GM19043 (cell line): Measurements from ENCODE around the gene APPL2.

Source experiments
- ATAC-seq: cut with Tn5 transposase; IDR thresholded peaks from one replicate; pipeline ENCODE4 v1.9.1; 2021; ENCODE audit warnings: low read depth; ENCODE audit not compliant: unreplicated experiment

APPL2 gene

GRCh38 chr12:105223884-105224283 lies 12.1 kb downstream of the APPL2 start:
- ATAC-seq = no peak

DNA sequence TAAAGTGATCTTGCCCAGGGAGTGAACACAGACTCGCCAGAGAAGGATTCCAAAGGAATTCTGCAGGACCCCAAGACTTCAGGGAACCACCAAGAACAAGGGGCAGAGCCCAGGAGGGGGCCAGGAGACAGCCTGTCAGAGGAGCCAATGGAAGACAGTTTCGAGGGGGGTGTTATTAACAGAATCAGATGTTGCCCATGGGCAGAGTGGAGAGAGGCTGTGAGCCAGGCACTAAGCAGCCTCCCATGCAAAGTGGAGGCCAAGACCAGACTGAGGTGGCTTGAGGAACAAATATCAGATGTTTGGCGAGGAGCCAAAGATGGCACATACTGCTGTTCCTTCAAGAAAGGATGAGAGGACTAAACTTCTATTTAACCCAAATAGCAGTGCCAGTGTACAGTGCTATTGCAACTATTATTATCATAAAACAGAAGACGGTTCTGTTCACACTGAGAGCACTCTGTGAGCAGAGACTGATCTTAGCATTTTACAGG lies 12.6 kb downstream of the APPL2 start:
- ATAC-seq = no peak

GRCh38 chr12:105222726-105223351 lies 13.1 kb downstream of the APPL2 start:
- no peak for ATAC-seq

GRCh38 chr12:105222284-105222655 lies 13.7 kb downstream of the APPL2 start:
- ATAC-seq = no peak

GRCh38 chr12:105221583-105222283 lies 14.2 kb downstream of the APPL2 start:
- no peak for ATAC-seq

DNA sequence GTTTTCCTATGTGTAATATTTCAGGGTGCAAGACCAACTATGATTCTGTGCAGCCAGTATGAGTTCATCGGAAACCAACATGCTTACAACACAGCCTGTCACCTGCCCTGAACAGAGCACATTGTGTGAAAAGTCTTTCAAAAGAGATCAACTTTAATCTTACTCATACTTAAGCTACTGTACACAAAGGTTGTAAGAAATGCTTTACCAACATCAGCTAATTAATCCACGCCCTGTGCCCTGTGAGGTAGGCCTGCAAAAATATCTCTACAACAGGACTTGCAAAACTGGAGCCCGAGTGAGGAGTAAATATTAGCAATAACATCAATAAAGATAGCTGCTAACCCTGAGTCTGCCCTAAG lies 15.1 kb downstream of the APPL2 start:
- no peak for ATAC-seq

DNA sequence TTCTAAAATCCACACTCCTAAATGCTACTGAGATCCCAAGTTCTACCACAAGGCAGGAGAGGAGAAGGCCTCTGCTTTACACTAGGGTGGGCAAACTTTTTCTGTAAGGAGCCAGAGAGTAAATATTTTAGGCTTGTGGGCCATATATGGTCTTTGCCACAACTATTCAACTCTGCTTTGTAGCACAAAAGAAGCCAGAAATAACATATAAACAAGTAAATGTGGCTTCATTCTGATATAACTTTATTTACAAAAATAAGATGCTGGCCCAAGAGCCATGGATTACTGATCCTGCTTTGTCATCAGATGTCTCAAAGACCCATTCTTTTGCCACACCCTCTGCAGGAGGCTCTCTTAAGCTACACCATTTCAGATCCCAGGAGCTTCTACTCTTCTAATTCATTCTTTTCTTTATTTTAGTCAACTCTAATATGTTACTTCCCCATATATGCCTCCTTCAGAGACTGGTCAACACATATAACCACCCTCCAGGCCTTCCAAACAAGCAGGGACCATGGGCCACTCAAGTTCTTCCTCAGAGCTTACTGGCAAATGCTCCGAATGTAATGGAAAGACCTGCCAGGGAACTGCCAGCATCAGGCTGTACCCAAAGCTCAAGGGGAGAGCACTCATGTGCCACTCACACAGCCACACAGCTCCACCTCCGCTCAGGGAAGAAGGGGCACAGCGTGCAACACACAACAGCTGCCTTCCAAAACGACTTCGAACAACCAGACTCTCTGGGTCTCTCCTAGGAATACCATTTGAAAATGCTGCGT lies 15.6 kb downstream of the APPL2 start:
- no peak for ATAC-seq

GRCh38 chr12:105219261-105220028 lies 16.5 kb downstream of the APPL2 start:
- no peak for ATAC-seq

GRCh38 chr12:105218434-105218833 lies 17.5 kb downstream of the APPL2 start:
- ATAC-seq = no peak

GRCh38 chr12:105214670-105215375 lies 21.2 kb downstream of the APPL2 start:
- ATAC-seq = no peak

DNA sequence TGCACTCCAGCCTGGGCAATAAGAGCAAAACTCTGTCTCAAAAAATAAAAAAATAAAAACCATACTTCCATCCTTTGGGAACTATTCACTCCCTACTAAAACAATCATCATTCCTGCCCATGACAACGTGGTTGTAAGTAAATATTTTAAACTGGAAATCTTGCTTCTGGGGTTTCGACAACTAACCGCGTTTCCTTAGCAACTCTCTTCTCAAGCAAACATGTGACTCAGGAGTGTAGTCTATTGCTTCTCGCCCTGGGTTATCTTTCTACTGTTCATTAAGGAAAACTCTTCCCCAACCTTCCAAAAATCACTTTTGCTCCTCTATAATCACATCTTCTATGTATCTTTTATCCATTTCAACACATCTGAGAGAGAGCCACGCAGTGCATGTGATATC lies 21.8 kb downstream of the APPL2 start:
- ATAC-seq = no peak

DNA sequence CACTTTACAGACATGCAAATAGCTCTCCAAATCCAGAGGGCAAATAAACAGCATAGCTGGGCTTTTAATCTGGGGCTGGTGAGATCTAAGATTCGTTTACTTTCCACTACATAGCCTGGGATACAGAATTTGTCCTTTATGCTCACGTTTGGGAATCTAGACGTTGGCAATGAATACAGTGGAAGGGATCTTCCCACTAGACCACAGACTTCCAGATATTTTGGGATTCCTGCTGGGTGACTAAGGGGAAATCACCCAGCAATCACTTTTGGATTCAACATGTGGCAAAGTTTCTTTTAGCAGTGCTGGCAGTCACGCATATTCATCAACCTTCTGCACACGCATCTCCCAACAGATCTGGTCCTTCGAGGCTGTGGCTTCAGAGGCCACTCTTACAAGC lies 23.5 kb downstream of the APPL2 start:
- no peak for ATAC-seq

- ATAC-seq = no peak
These were observed 26.9 kb downstream of the APPL2 start for GRCh38 chr12:105209091-105209490.

GRCh38 chr12:105206686-105207374 lies 29.1 kb downstream of the APPL2 start:
- no peak for ATAC-seq

DNA sequence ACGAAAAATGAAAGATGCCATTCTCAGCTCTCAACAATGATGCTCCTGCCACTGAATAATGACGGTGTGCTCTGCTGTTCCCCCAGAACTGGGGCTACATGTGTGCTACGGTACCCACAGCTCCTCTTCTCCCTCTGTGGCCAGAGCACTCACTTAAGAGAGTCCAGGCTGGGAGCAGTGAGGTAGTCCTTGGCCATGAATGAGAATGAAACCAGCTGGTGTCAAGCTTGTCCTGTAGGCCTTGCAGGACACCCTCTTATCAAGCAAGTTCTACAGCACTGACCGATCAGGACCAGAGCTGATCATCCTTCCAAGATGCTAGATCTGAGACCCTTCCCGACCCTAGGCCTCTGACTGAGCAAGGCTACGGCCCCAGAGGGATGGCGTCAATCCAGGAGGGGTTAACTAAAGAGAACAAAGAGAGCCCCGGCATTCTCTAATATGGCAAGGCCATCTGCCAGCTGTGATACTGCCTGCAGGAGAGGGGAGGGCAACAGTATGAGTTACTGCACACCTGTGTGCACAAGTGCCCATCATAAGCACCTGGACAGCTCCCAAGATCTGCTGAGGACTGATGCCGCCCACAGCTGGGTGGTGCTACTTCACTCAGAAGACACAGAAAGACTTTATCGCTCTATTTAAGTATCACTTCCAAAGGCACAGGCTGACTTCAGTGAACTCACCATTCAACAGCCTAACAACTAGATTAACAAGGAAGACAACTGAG lies 30.5 kb downstream of the APPL2 start:
- ATAC-seq = no peak

DNA sequence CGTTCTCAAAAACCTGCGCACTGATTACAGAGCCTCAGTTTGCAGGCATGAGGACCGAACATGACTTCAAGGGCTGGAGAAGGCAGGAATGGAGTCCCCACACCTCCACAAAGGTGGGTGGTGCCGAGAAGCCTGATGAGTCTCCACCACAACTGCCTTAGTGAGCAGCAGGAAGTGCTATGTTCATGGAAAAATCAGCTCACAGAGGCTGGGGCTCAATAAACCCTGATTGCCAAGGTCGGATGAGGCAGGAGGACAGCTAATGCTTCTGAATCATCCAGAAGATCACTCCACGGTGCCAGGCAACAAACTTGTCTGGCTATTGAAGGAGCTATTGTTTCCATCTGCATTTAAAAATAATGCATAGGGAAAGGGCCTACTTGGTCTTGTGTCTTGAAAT lies 31.1 kb downstream of the APPL2 start:
- no peak for ATAC-seq

- no peak for ATAC-seq
These were observed 31.8 kb downstream of the APPL2 start for GRCh38 chr12:105204127-105204526.

DNA sequence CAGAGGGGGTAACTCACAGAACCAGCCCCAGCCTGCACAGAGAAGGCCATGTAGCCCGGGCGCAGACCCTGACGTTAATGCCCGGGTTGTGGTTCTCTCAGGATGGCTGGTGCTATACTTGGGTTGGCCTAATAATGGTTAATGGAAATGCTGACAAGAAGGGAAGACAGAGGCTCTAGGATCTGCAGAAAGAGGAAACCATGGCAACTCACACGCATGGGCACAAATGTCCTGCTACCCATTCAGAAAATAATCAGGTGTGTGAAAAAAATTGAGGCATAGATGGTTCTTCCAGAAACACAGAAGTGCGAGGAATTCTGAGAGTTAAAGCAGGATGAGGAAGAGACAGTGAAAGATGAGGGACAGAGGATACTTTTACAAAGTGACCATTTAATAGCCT lies 33.8 kb downstream of the APPL2 start:
- ATAC-seq = no peak

GRCh38 chr12:105201299-105201698 lies 34.7 kb downstream of the APPL2 start:
- no peak for ATAC-seq
